Panc1 (cell line): ENCODE data around the gene SDCBP2. TPM values are rescaled to one million over a fixed set of nuclear protein-coding genes. Genes with fewer than 3 reads are reported as not detected.
A peak's percentile ranks its signal among the peaks of the same experiment; 100 is the strongest.

Experiments used
- ATAC-seq: fragments of 200-7000 bp; cut with Tn5 transposase; 2 replicates; pipeline ENCODE4 v1.9.1; 2020; ENCODE audit warnings: mild to moderate bottlenecking, moderate library complexity
- BruUV-seq: library from RNA; stranded (reverse); fragments of 400-500 nt; replicated peaks from 2 replicates; lab custom pipeline; 2021; lab: Mats Ljungman, UMichigan
- CTCF ChIA-PET: fragments of 300-600 bp; sonication (Branson Sonifier 250); formaldehyde crosslinking; loops from one replicate; lab custom pipeline; 2022; ENCODE audit warnings: antibody characterized with exemption; lab: Charles Lee
- POLR2A ChIA-PET: fragments of 300-600 bp; sonication (Branson Sonifier 250); formaldehyde crosslinking; loops from one replicate; lab custom pipeline; 2022; ENCODE audit warnings: antibody characterized with exemption; lab: Charles Lee
- DNase-seq: peaks from one replicate; pipeline ENCODE4 v3.0.0-alpha.2; 2010; ENCODE audit warnings: low read depth, low spot score
- H3K27ac ChIP-seq: 2 replicates; pipeline ENCODE4 v1.5.1; 2011; ENCODE audit warnings: mild to moderate bottlenecking, low read length, inconsistent platforms
- H3K27me3 ChIP-seq: fragments of 200-500 bp; sonication (Bioruptor generic); 2 replicates; pipeline ENCODE4 v1.6.0; 2014; ENCODE audit warnings: low read length, inconsistent platforms; ENCODE audit not compliant: control insufficient read depth, insufficient read depth
- H3K36me3 ChIP-seq: fragments of 200-500 bp; sonication (Bioruptor generic); 2 replicates; pipeline ENCODE4 v1.5.1; 2014; ENCODE audit warnings: inconsistent platforms, mild to moderate bottlenecking, low read length, moderate library complexity; ENCODE audit not compliant: control insufficient read depth, insufficient read depth
- H3K4me1 ChIP-seq: 2 replicates; pipeline ENCODE4 v1.5.1; 2011; ENCODE audit warnings: inconsistent platforms, mild to moderate bottlenecking, low read length, moderate library complexity; ENCODE audit not compliant: control insufficient read depth, insufficient read depth
- H3K4me3 ChIP-seq, 2 experiments: 2 replicates each; pipeline ENCODE4 v1.5.1; 2011 to 2012; ENCODE audit warnings: low read depth in 2 of 2, low read length in 2 of 2, mild to moderate bottlenecking in 2 of 2, inconsistent platforms in 1 of 2, moderate library complexity in 1 of 2
- H3K9me3 ChIP-seq: fragments of 200-500 bp; sonication (Bioruptor generic); 2 replicates; pipeline ENCODE4 v1.5.1; 2014; ENCODE audit warnings: low read depth, mild to moderate bottlenecking, inconsistent platforms, low read length, moderate library complexity; ENCODE audit not compliant: control insufficient read depth, insufficient read depth
- CTCF ChIP-seq: fragments of 450-650 bp; IDR thresholded peaks from 2 replicates; pipeline ENCODE4 v1.5.1; 2017; ENCODE audit warnings: mild to moderate bottlenecking
- POLR2AphosphoS5 ChIP-seq: IDR thresholded peaks from 2 replicates; pipeline ENCODE4 v1.6.1; 2012; ENCODE audit warnings: mild to moderate bottlenecking, low read depth, low read length, moderate library complexity
- SIN3A ChIP-seq: IDR thresholded peaks from 2 replicates; pipeline ENCODE4 v1.6.1; 2012; ENCODE audit warnings: low read depth, mild to moderate bottlenecking, low read length, moderate library complexity, borderline replicate concordance; ENCODE audit not compliant: insufficient read depth
- TCF7L2 ChIP-seq: IDR thresholded peaks from 2 replicates; pipeline ENCODE4 v1.6.1; 2011; ENCODE audit warnings: mild to moderate bottlenecking, low read depth, low read length, inconsistent platforms
- in situ Hi-C: cut with HindIII; loops from 2 replicates; pipeline ENCODE4 v1.10.0; 2016; ENCODE audit warnings: low sequenced_read_pairs, low pct_unique_long_range_greater_than_20kb
- intact Hi-C: fragments of 100-400 bp; cut with micrococcal nuclease; formaldehyde crosslinking; loops from one replicate; pipeline ENCODE4 v1.10.0; 2022; ENCODE audit not compliant: unreplicated experiment
- total RNA-seq: library from RNA; stranded (reverse); gene quantifications from one replicate; pipeline ENCODE4 v1.2.1, GENCODE V29; 2021; ENCODE audit not compliant: unreplicated experiment
- TF ChIP-seq, protein P1 (sequence below), 2 experiments: IDR thresholded peaks; 2 replicates each; pipeline ENCODE4 v1.6.1; 2011 to 2012; ENCODE audit warnings: low read depth in 2 of 2, control low read depth in 1 of 2, low read length in 1 of 2, mild to moderate bottlenecking in 1 of 2, moderate library complexity in 1 of 2; ENCODE audit not compliant: insufficient read depth in 1 of 2

SDCBP2 gene
- total RNA-seq, 1 experiment from 2014 or later, result 1.8 TPM

DNA sequence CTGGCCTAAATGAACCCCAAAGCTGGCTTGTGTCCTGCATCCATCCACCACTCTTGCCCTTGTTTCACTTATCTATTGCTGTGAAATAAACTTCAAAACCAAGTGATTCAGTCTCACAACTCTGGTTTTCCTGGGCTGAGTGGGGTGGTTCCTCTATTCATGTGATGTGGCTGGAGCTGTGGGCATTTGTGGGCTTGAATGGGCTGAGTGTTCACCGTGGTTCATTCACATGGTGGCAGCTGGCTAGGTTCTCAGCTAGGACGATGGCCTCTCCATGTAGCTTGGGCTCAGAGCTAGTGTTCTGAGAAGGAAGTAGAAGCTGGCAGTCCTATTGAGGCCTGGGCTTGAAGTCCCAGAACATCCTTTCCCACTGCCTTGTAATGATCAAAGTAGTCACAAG is 33.5 kb upstream of the SDCBP2 start:
- Histone ChIP-seq H3K4me1 (peaks cover 8% of the 10 kb centered on the region; the same call in 1 of the 2 replicates), H3K36me3 (no peaks in the 10 kb centered on the region), H3K27ac (no peak overlapping the region), H3K9me3 (no peaks in the 10 kb centered on the region), H3K4me3 (no peak overlapping the region), H3K27me3 (no peaks in the 10 kb centered on the region)
- TF ChIP-seq POLR2AphosphoS5 (no peak), CTCF (no peak), SIN3A (no peak), TCF7L2 (no peak)
- TF ChIP-seq, protein P1, sequence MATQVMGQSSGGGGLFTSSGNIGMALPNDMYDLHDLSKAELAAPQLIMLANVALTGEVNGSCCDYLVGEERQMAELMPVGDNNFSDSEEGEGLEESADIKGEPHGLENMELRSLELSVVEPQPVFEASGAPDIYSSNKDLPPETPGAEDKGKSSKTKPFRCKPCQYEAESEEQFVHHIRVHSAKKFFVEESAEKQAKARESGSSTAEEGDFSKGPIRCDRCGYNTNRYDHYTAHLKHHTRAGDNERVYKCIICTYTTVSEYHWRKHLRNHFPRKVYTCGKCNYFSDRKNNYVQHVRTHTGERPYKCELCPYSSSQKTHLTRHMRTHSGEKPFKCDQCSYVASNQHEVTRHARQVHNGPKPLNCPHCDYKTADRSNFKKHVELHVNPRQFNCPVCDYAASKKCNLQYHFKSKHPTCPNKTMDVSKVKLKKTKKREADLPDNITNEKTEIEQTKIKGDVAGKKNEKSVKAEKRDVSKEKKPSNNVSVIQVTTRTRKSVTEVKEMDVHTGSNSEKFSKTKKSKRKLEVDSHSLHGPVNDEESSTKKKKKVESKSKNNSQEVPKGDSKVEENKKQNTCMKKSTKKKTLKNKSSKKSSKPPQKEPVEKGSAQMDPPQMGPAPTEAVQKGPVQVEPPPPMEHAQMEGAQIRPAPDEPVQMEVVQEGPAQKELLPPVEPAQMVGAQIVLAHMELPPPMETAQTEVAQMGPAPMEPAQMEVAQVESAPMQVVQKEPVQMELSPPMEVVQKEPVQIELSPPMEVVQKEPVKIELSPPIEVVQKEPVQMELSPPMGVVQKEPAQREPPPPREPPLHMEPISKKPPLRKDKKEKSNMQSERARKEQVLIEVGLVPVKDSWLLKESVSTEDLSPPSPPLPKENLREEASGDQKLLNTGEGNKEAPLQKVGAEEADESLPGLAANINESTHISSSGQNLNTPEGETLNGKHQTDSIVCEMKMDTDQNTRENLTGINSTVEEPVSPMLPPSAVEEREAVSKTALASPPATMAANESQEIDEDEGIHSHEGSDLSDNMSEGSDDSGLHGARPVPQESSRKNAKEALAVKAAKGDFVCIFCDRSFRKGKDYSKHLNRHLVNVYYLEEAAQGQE (IDR thresholded peaks at IDR 0.05; ENCODE audit: insufficient read depth in 1 of 2, low read depth in 2 of 2, low read length in 1 of 2), result no peak
- in situ Hi-C loops, result no loop called here
- ChIA-PET POLR2A (no interaction called here), CTCF (no interaction called here)
- no TSS peak for BruUV-seq
- no peak for DNase-seq
- intact Hi-C loops, result no loop called here
- peak; percentile 39; the same call in 1 of the 2 replicates for ATAC-seq

GRCh38 chr20:1360094-1360846 is 31.3 kb upstream of the SDCBP2 start:
- Histone ChIP-seq H3K27me3 (no peaks in the 10 kb centered on the region), H3K9me3 (peaks cover 3% of the 10 kb centered on the region; the same call in 1 of the 2 replicates), H3K4me1 (peaks cover 8% of the 10 kb centered on the region; the same call in 1 of the 2 replicates), H3K27ac (no peak overlapping the region), H3K36me3 (no peaks in the 10 kb centered on the region), H3K4me3 (no peak overlapping the region)
- POLR2A ChIA-PET, result no interaction called here
- no peak for TF ChIP-seq SIN3A
- peak; percentile 27; the same call in 1 of the 2 replicates for TF ChIP-seq CTCF
- in situ Hi-C loops (no loop called here), intact Hi-C loops (no loop called here)
- CTCF ChIA-PET, result interaction anchor here (0.5 kb wide), 1 partner anchor 149 kb away, joined by 4 read pairs; no protein-coding TSS in a partner anchor
- 0 out of 2 replicates have a peak, but pooled peaks have one; percentile 29 for ATAC-seq
- DNase-seq, result no peak
- BruUV-seq, result no TSS peak
